NCI-H1930 (cell line): ENCODE results near the gene CDIP1.
"Not testable (repeated sequence)": the region's sequence is repeated elsewhere in the genome, so short reads cannot be mapped to it uniquely, and the experiment has no call there.

Experiments
- DNase-seq, 2 experiments: peaks; one replicate each; lab custom pipeline; 2025; lab: John Stamatoyannopoulos, UW

CDIP1 gene

GRCh38 chr16:4538350-4539235 is at the start of gene CDIP1:
CDIP1 (minus strand) TSS chr16:4538773; CDS start chr16:4514130, 24,643 bp downstream.
- DNase-seq: peak; percentile 94

GRCh38 chr16:4586291-4586690 is 47.7 kb upstream of the CDIP1 start:
- DNase-seq: no peak

- no peak for DNase-seq
Observed at GRCh38 chr16:4583906-4584305, 45.3 kb upstream of the CDIP1 start.

- DNase-seq: no peak
Observed at GRCh38 chr16:4580250-4580649, 41.7 kb upstream of the CDIP1 start.

- no peak for DNase-seq
Observed at GRCh38 chr16:4578961-4579530, 40.5 kb upstream of the CDIP1 start.

GRCh38 chr16:4576008-4576407 is 37.4 kb upstream of the CDIP1 start:
- DNase-seq: no peak

- DNase-seq: no peak
Observed at GRCh38 chr16:4574919-4575705, 36.5 kb upstream of the CDIP1 start.

GRCh38 chr16:4573926-4574325 is 35.4 kb upstream of the CDIP1 start:
- DNase-seq: not testable (repeated sequence)

- DNase-seq: no peak
Observed at GRCh38 chr16:4572715-4573114, 34.1 kb upstream of the CDIP1 start.

- no peak for DNase-seq
Observed at GRCh38 chr16:4570688-4571321, 32.2 kb upstream of the CDIP1 start.

- no peak for DNase-seq
Observed at GRCh38 chr16:4570086-4570485, 31.5 kb upstream of the CDIP1 start.

GRCh38 chr16:4566144-4566543 is 27.6 kb upstream of the CDIP1 start:
- DNase-seq: no peak

- DNase-seq: no peak
Observed at GRCh38 chr16:4564661-4565267, 26.2 kb upstream of the CDIP1 start.

- no peak for DNase-seq
Observed at GRCh38 chr16:4561596-4561995, 23.0 kb upstream of the CDIP1 start.

- no peak for DNase-seq
Observed at GRCh38 chr16:4557973-4558372, 19.4 kb upstream of the CDIP1 start.

GRCh38 chr16:4556580-4556979 is 18.0 kb upstream of the CDIP1 start:
- no peak for DNase-seq

- DNase-seq: no peak
Observed at GRCh38 chr16:4556112-4556511, 17.5 kb upstream of the CDIP1 start, which contains the start of gene C16orf96. C16orf96 (plus strand) TSS chr16:4556340; CDS start chr16:4556490, 150 bp downstream.

GRCh38 chr16:4552541-4552940 is 14.0 kb upstream of the CDIP1 start:
- no peak for DNase-seq

GRCh38 chr16:4550591-4550990 is 12.0 kb upstream of the CDIP1 start:
- DNase-seq: no peak

GRCh38 chr16:4548124-4548523 is 9.6 kb upstream of the CDIP1 start:
- DNase-seq: no peak

GRCh38 chr16:4544473-4544872 is 5.9 kb upstream of the CDIP1 start:
- DNase-seq: no peak
